ENCODE results near the gene PSKH1.

The PSKH1 gene

DNA sequence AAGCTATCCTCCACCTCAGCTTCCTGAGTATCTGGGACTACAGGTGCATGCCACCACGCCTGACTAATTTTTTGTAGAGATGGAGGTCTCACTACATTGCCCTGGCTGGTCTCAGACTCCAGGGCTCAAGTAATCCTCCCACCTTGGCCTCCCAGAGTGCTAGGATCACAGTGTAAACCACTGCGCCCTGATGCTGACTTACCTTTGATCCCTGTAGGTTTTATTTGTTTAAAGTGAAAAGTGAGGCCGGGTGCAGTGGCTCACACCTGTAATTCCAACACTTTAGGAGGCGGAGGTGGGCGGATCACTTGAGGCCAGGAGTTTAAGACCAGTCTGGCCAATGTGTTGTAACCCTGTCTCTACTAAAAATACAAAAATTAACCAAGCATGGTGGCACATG lies 8.7 kb downstream of the PSKH1 start:
- no peak for TF ChIP-seq POU6F1 (CRISPR knock-in tag; IDR thresholded peaks at IDR 0.05; ENCODE audit: borderline replicate concordance, low read depth)
- TF ChIP-seq ZNF565 (CRISPR knock-in tag; conservative IDR thresholded peaks at IDR 0.05; ENCODE audit: low read depth): no peak
- no peak for TF ChIP-seq BACH2 (CRISPR knock-in tag; IDR thresholded peaks at IDR 0.05; ENCODE audit: borderline replicate concordance)
- TF ChIP-seq, protein P1, sequence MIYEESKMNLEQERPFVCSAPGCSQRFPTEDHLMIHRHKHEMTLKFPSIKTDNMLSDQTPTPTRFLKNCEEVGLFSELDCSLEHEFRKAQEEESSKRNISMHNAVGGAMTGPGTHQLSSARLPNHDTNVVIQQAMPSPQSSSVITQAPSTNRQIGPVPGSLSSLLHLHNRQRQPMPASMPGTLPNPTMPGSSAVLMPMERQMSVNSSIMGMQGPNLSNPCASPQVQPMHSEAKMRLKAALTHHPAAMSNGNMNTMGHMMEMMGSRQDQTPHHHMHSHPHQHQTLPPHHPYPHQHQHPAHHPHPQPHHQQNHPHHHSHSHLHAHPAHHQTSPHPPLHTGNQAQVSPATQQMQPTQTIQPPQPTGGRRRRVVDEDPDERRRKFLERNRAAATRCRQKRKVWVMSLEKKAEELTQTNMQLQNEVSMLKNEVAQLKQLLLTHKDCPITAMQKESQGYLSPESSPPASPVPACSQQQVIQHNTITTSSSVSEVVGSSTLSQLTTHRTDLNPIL (CRISPR knock-in tag; IDR thresholded peaks at IDR 0.05; ENCODE audit: low read depth): no peak
- TF ChIP-seq ISL1 (CRISPR knock-in tag; IDR thresholded peaks at IDR 0.05): no peak
- TF ChIP-seq GLIS3 (CRISPR knock-in tag; IDR thresholded peaks at IDR 0.05): no peak
- no peak for TF ChIP-seq CSDC2 (CRISPR knock-in tag; IDR thresholded peaks at IDR 0.05)
- no peak for TF ChIP-seq TOX (CRISPR knock-in tag; IDR thresholded peaks at IDR 0.05; ENCODE audit: borderline replicate concordance)
- no peak for TF ChIP-seq ZNF8 (CRISPR knock-in tag; IDR thresholded peaks at IDR 0.05)
- no peak for TF ChIP-seq OSR1 (CRISPR knock-in tag; IDR thresholded peaks at IDR 0.05)
- no peak for TF ChIP-seq ESRRG (CRISPR knock-in tag; IDR thresholded peaks at IDR 0.05)
- TF ChIP-seq ZC3H10 (CRISPR knock-in tag; IDR thresholded peaks at IDR 0.05): no peak
- ATAC-seq: no peak

GRCh38 chr16:67902831-67903230 lies 9.8 kb downstream of the PSKH1 start:
- TF ChIP-seq ESRRG (CRISPR knock-in tag; IDR thresholded peaks at IDR 0.05): no peak
- no peak for TF ChIP-seq RARB (CRISPR knock-in tag; IDR thresholded peaks at IDR 0.05)
- no peak for TF ChIP-seq ARNTL (CRISPR knock-in tag; IDR thresholded peaks at IDR 0.05; ENCODE audit: borderline replicate concordance, low read depth)
- no peak for TF ChIP-seq SNAI2 (CRISPR knock-in tag; IDR thresholded peaks at IDR 0.05)
- TF ChIP-seq ZNF70 (CRISPR knock-in tag; IDR thresholded peaks at IDR 0.05): no peak
- TF ChIP-seq BACH2 (CRISPR knock-in tag; IDR thresholded peaks at IDR 0.05; ENCODE audit: borderline replicate concordance): no peak
- no peak for TF ChIP-seq POU6F1 (CRISPR knock-in tag; IDR thresholded peaks at IDR 0.05; ENCODE audit: borderline replicate concordance, low read depth)
- ATAC-seq: no peak

DNA sequence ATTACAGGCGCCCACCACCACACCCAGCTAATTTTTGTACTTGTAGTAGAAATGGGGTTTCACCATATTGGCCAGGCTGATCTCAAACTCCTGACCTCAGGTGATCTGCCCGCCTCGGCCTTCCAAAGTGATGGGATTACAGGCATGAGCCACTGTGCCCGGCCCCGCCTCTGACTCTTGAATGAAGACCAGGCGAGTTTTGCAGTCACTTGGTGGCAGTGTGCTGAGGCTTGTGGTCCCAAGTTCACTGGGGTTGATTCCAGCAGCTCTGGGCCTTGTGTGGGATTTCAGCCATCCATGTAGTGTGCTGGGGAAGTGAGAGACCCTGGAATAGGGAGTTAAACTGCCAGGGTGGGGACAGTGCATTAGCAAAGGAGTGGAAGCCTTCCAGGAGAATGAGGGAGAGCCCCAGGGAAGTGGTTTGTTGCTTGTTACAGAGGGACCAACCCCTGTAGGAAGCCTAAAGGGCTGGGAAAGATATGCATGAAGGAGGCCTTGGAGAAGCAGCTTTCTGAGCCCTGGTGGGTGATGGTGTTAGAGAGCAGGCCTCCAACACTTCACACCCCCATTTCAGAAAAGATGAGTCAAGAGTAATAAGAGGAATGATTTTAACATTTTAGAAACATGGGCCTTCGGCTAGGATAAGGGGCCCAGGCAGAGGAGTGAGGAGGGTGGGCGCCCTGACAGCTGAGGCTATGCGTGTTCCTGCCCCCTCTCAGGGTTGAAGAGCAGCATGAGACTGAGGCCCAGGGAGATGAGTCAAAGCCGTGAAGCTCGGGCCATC lies 14.5 kb downstream of the PSKH1 start:
- TF ChIP-seq ZC3H10 (CRISPR knock-in tag; IDR thresholded peaks at IDR 0.05) (no peak), ZFP30 (CRISPR knock-in tag; IDR thresholded peaks at IDR 0.05) (no peak), TOX (CRISPR knock-in tag; IDR thresholded peaks at IDR 0.05; ENCODE audit: borderline replicate concordance) (no peak), ZFP3 (CRISPR knock-in tag; IDR thresholded peaks at IDR 0.05) (no peak), ARNTL (CRISPR knock-in tag; IDR thresholded peaks at IDR 0.05; ENCODE audit: borderline replicate concordance, low read depth) (no peak), BACH2 (CRISPR knock-in tag; IDR thresholded peaks at IDR 0.05; ENCODE audit: borderline replicate concordance) (no peak), CSDC2 (CRISPR knock-in tag; IDR thresholded peaks at IDR 0.05) (no peak), ISL1 (CRISPR knock-in tag; IDR thresholded peaks at IDR 0.05) (no peak), ZNF565 (CRISPR knock-in tag; conservative IDR thresholded peaks at IDR 0.05; ENCODE audit: low read depth) (no peak), ESRRG (CRISPR knock-in tag; IDR thresholded peaks at IDR 0.05) (no peak), ZNF70 (CRISPR knock-in tag; IDR thresholded peaks at IDR 0.05) (no peak), POU6F1 (CRISPR knock-in tag; IDR thresholded peaks at IDR 0.05; ENCODE audit: borderline replicate concordance, low read depth) (no peak), ZNF8 (CRISPR knock-in tag; IDR thresholded peaks at IDR 0.05) (no peak)
- TF ChIP-seq, protein P2, sequence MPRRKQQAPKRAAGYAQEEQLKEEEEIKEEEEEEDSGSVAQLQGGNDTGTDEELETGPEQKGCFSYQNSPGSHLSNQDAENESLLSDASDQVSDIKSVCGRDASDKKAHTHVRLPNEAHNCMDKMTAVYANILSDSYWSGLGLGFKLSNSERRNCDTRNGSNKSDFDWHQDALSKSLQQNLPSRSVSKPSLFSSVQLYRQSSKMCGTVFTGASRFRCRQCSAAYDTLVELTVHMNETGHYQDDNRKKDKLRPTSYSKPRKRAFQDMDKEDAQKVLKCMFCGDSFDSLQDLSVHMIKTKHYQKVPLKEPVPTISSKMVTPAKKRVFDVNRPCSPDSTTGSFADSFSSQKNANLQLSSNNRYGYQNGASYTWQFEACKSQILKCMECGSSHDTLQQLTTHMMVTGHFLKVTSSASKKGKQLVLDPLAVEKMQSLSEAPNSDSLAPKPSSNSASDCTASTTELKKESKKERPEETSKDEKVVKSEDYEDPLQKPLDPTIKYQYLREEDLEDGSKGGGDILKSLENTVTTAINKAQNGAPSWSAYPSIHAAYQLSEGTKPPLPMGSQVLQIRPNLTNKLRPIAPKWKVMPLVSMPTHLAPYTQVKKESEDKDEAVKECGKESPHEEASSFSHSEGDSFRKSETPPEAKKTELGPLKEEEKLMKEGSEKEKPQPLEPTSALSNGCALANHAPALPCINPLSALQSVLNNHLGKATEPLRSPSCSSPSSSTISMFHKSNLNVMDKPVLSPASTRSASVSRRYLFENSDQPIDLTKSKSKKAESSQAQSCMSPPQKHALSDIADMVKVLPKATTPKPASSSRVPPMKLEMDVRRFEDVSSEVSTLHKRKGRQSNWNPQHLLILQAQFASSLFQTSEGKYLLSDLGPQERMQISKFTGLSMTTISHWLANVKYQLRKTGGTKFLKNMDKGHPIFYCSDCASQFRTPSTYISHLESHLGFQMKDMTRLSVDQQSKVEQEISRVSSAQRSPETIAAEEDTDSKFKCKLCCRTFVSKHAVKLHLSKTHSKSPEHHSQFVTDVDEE (CRISPR knock-in tag; IDR thresholded peaks at IDR 0.05): no peak
- no peak for ATAC-seq
